Stimulated activated CD4-positive, alpha-beta T cell treated with anti-CD3 and anti-CD28 coated beads, Interleukin-2, amount 100 ng/mL, for 48 hours (primary cell): ENCODE results near the gene NEUROD6.
A peak's percentile ranks its signal among the peaks of the same experiment; 100 is the strongest.

Experiments used
- DNase-seq, 2 donors: peaks; one replicate each; pipeline ENCODE4 v3.0.0-alpha.2; 2020

NEUROD6 gene

GRCh38 chr7:31340603-31341002, at the start of gene NEUROD6:
Gene NEUROD6, minus strand, starts transcription at chr7:31340726. Its CDS starts 1,458 bp downstream, at chr7:31339268.
- DNase-seq: no peak

- DNase-seq: no peak
These were observed 43.9 kb upstream of the NEUROD6 start for GRCh38 chr7:31384466-31384865.

- DNase-seq: no peak
These were observed 42.2 kb upstream of the NEUROD6 start for GRCh38 chr7:31382722-31383121.

GRCh38 chr7:31373337-31374289, 33.1 kb upstream of the NEUROD6 start:
- peak in 1 of 2 donors; percentile 1 for DNase-seq

GRCh38 chr7:31372231-31372959, 31.9 kb upstream of the NEUROD6 start:
- DNase-seq: no peak

- no peak for DNase-seq
These were observed 31.1 kb upstream of the NEUROD6 start for GRCh38 chr7:31371621-31372020.

- DNase-seq: no peak
These were observed 30.1 kb upstream of the NEUROD6 start for GRCh38 chr7:31370609-31371008.

- no peak for DNase-seq
These were observed 28.1 kb upstream of the NEUROD6 start for GRCh38 chr7:31368620-31369019.

- DNase-seq: no peak
These were observed 23.0 kb upstream of the NEUROD6 start for GRCh38 chr7:31363496-31363895.

GRCh38 chr7:31363051-31363450, 22.5 kb upstream of the NEUROD6 start:
- DNase-seq: no peak

- DNase-seq: no peak
These were observed 21.9 kb upstream of the NEUROD6 start for GRCh38 chr7:31362401-31362800.

GRCh38 chr7:31358467-31358866, 17.9 kb upstream of the NEUROD6 start:
- no peak for DNase-seq

GRCh38 chr7:31345421-31345820, 4.9 kb upstream of the NEUROD6 start:
- no peak for DNase-seq

GRCh38 chr7:31343516-31344305, 3.2 kb upstream of the NEUROD6 start:
- DNase-seq: no peak

GRCh38 chr7:31341141-31341540, 615 bp upstream of the NEUROD6 start:
- no peak for DNase-seq

GRCh38 chr7:31340051-31340450, 475 bp downstream of the NEUROD6 start:
- no peak for DNase-seq

- DNase-seq: no peak
These were observed 1.8 kb downstream of the NEUROD6 start for GRCh38 chr7:31338706-31339105.

- no peak for DNase-seq
These were observed 3.4 kb downstream of the NEUROD6 start for GRCh38 chr7:31337002-31337565.

GRCh38 chr7:31336202-31337001, 4.1 kb downstream of the NEUROD6 start:
- no peak for DNase-seq

- DNase-seq: no peak
These were observed 4.7 kb downstream of the NEUROD6 start for GRCh38 chr7:31335884-31336201.

GRCh38 chr7:31335161-31335856, 5.2 kb downstream of the NEUROD6 start:
- DNase-seq: no peak
